HG02981 (cell line): ENCODE results near the gene PSMB1.
A peak's percentile ranks its signal among the peaks of the same experiment; 100 is the strongest.

ENCODE experiments used
- ATAC-seq: cut with Tn5 transposase; IDR thresholded peaks from one replicate; pipeline ENCODE4 v1.9.1; 2021; ENCODE audit warnings: mild to moderate bottlenecking, moderate library complexity; ENCODE audit not compliant: unreplicated experiment

PSMB1 gene

GRCh38 chr6:170552765-170553533 lies at the start of gene PSMB1:
TSS of gene PSMB1 (minus strand) at chr6:170553307. CDS start at chr6:170553242, 65 bp downstream.
- peak; percentile 52 for ATAC-seq

- no peak for ATAC-seq
Observed at GRCh38 chr6:170597278-170597677, 44.2 kb upstream of the PSMB1 start.

- no peak for ATAC-seq
Observed at GRCh38 chr6:170596426-170596825, 43.3 kb upstream of the PSMB1 start.

GRCh38 chr6:170590725-170591124 lies 37.6 kb upstream of the PSMB1 start:
- ATAC-seq = no peak

GRCh38 chr6:170584954-170585498 lies 31.9 kb upstream of the PSMB1 start:
- ATAC-seq = peak; percentile 29

- ATAC-seq = peak; percentile 98
Observed at GRCh38 chr6:170584181-170584953, 31.3 kb upstream of the PSMB1 start, which contains the start of gene PDCD2. TSS of gene PDCD2 (minus strand) at chr6:170584637. CDS start at chr6:170584581, 56 bp downstream.

GRCh38 chr6:170583756-170584180 lies 30.7 kb upstream of the PSMB1 start:
- ATAC-seq = no peak

- no peak for ATAC-seq
Observed at GRCh38 chr6:170578909-170579308, 25.8 kb upstream of the PSMB1 start.

GRCh38 chr6:170575250-170575649 lies 22.1 kb upstream of the PSMB1 start:
- ATAC-seq = no peak

- ATAC-seq = no peak
Observed at GRCh38 chr6:170572704-170573466, 19.8 kb upstream of the PSMB1 start.

- no peak for ATAC-seq
Observed at GRCh38 chr6:170564936-170565530, 11.9 kb upstream of the PSMB1 start.

GRCh38 chr6:170561555-170561954 lies 8.4 kb upstream of the PSMB1 start:
- ATAC-seq = no peak

- no peak for ATAC-seq
Observed at GRCh38 chr6:170555305-170555704, 2.2 kb upstream of the PSMB1 start.

- no peak for ATAC-seq
Observed at GRCh38 chr6:170554796-170555137, 1.7 kb upstream of the PSMB1 start.

GRCh38 chr6:170554013-170554795 lies 1.1 kb upstream of the PSMB1 start, which contains the start of gene TBP:
TSS of gene TBP (plus strand) at chr6:170554369. CDS start at chr6:170557030, 2,661 bp downstream.
- peak; percentile 96 for ATAC-seq

- peak; percentile 32 for ATAC-seq
Observed at GRCh38 chr6:170553534-170554012, 466 bp upstream of the PSMB1 start.

GRCh38 chr6:170545405-170545804 lies 7.7 kb downstream of the PSMB1 start:
- no peak for ATAC-seq

GRCh38 chr6:170542031-170542719 lies 10.9 kb downstream of the PSMB1 start:
- no peak for ATAC-seq

- no peak for ATAC-seq
Observed at GRCh38 chr6:170537329-170537728, 15.8 kb downstream of the PSMB1 start.
